ENCODE data around the gene GTF3C4.
A peak's percentile ranks its signal among the peaks of the same experiment; 100 is the strongest.
"Not testable (repeated sequence)": the region's sequence is repeated elsewhere in the genome, so short reads cannot be mapped to it uniquely, and the experiment has no call there.

Gene GTF3C4

DNA sequence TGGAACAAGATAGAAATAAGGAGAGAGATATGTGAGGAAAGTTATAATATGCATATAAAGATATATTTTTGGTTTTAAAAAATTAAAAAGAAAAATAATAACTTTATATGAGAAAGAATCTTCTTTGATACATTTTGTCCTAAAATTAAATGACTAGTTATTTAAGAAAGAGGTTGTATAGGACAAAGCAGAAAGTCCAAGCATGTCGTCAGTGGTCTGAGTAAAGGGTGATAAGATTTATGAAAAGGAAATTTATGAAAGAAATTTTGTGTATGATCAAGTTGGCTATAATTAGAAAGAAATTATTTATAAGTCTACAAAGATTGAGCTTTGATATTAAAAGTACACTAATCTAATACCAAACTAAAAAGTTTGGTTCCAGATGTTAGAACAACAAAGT lies 32.0 kb downstream of the GTF3C4 start:
- DNase-seq: peak; percentile 2

DNA sequence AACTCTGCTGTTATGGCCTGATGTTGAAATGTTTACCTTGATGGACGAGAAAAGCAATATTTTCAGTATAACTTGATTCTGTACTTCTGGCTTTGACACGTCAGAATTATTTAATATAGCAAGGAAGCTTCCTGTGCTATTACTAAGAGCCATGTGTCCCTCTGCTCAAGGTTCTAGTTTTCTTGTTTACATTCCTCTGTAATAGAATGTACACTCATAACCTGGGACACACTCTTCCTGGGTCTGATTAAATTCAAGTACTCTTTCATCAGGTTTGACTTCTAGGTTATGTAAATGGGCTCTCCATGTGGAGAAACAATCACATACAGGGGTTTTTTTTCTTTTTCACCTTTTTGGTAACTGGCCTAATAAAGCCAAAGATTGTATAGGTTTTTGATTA lies 33.1 kb downstream of the GTF3C4 start:
- DNase-seq: no peak

DNA sequence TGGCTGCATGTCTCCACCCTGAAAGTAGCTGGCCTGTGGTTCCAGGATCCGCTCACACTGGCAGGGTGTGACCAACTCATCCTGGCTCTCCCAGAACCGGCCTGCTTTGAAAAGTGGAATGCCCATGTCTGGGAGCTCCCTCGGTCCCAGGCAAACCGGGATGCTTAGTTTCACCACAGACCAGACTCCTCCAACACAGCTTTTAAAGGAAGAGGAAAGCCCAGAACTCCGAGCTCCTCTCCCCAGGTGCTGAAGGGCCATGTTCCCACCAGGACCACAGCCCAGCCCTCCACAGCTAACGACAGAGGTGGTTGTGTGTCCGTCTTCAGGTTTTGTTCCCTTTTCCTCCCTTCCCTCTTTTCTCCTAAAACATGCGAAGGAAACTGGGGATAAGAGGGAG lies 38.0 kb downstream of the GTF3C4 start:
- no peak for DNase-seq

DNA sequence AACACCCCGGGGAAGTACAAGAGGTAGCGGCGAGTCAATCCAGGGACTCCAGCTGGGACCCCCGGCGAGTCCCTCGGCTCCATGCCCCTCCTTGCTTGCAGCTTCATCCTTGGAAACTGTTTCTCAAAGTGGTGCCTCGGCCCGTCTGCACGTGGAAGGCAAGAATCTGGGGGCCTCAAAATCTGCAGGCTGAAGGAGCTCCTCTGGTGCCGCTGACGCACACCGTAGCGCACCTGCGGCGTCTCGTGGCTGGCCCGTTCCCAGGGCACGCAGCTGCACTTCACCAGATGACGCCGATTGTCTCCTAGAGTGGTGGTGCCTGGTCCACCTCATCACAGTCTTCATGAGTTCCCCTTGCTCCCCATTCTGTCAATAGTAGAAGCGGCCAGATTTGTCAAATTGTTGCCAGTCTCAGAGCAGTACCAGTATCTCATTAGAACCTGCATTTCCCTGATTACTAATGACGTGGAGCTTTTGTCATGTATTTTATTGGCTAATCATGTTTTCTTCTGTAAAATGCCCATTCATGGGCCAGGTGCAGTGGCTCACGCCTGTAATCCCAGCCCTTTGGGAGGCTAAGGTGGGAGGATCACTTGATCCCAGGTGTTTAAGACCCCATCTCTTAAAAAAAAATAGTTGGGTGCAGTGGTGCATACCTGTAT lies 38.6 kb downstream of the GTF3C4 start:
- DNase-seq: no peak

DNA sequence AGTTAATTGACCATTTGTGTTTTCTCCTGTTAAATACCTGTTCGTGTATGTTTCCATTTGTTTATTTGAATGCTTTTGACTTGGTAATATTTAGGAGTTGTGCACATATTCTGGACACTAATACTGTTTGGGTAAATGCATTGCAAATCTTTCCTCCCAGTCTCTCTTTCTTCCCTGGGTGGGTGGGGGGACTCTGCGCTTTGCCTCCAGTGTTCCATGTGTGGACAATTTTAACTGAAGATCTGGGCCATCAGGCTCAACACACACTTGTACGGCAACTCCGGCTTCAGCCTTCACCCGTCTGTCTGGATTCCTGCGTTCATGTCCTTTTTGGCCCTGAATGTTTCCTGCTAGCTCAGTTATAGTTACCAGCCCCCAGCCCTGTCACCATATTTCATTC lies 40.1 kb downstream of the GTF3C4 start:
- DNase-seq: no peak

DNA sequence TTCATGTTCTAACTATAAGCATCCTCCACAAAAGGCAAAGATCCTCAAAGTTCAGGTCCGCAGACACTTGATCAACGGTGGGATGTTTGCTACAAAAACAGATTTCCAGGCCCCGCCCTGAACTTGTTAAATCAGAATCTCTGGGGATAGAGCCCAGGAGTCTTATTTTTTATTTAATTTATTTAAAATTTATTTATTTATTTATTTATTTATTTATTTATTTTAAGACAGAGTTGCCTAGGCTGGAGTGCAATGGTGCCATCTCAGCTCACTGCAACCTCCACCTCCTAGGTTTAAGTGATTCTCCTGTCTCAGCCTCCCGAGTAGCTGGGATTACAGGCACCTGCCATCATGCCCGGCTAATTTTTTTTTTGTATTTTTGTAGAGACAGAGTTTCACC lies 40.9 kb downstream of the GTF3C4 start:
- not testable (repeated sequence) for DNase-seq

DNA sequence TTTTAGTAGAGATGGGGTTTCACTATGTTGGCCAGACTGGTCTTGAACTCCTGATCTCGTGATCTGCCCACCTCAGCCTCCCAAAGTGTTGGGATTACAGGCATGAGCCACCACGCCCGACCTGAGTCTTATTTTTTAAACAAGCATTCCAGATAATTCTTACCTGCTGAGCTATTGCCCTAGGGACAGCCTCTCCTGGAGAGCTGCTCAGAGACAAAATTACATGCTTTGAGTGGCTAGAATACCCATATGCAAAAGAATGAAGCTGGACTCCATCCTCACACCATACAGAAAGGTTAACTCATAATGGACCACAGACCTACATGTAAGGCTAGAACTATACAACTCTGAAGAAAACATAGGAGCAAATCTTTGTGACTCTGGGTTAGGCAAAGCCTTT lies 41.6 kb downstream of the GTF3C4 start:
- no peak for DNase-seq

DNA sequence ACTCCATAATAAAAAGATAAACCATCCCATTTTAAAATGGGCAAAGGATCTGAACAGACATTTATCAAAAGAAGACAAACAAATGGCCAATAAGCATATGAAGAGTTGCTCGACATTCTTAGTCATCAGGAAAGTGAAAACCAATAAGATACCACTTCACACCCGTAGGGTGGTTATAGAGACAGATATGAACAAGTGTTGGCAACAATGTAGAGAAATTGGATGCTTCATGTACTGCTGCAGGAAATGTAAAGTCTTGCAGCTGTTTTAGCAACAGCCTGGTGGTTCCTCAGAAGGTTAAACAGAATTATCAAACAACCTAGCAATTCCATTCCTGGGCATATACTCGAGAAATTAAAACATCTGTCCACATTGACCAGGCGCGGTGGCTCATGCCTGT lies 42.5 kb downstream of the GTF3C4 start:
- DNase-seq: no peak

DNA sequence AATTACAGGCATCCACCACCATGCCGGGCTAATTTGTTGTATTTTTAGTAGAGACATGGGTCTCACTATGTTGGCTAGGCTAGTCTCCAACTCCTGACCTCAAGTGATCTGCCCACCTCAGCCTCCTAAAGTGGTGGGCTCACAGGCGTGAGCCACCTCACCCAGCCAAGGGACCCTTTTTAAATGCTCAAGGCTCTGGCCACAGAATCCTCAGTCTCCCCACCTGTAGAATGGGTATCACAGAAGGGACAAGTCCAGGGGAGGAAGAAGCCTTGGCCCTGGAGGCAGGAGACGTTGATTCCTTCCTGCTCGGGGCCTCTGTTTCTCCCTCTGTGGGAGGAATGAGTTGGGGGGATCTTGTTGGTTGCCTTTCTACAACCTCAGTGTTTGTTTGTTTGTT lies 45.7 kb downstream of the GTF3C4 start:
- DNase-seq: no peak

DNA sequence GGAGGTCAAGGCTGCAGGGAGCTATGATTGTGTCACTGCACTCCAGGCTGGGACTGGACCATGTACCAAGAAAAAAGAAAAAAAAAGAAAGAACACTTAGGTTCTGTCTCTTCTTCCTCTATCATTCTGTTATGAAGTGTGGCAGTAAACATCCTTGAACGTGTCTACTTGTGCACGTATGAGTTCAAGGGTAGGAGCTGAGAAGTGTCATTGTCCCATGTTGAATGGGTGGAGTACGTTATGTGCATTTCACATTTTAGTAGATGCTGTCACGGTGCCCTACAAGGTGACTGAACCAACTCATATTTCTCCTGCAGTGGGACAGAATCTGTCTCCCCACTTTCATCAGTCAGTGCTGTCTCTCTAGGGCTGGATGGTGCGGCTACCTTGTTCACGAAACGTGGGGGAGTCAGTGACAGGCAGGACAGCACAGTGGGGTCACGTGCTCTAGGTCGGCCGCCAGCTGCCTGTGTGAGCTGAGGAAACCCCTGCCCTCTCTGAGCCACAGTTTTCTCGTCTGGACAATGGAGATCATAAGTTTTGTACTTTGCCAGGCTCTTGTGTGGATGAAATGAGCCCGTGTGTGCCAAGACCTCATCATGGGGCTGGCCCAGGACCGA lies 47.2 kb downstream of the GTF3C4 start:
- no peak for DNase-seq

DNA sequence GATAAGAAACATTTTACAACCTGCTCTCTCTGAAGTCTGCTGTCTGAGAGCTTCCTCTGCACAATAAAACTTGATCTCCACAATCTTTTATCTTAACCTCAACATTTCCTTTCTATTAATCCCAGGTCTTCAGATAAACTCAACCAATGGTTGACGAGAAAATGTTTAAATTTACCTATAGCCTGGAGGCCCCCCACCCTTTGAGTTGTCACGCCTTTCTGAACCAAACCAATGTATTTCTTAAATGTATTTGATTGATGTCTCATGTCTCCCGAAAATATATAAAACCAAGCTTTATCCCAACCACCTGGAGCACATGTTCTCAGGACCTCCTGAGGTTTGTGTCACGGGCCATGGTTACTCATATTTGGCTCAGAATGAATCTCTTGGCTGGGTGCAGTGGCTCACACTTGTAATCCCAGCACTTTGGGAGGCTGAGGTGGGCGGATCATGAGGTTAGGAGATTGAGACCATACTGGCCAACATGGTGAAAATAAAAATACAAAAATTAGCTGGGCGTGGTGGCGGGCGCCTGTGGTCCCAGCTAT lies 48.2 kb downstream of the GTF3C4 start:
- DNase-seq: not testable (repeated sequence)

DNA sequence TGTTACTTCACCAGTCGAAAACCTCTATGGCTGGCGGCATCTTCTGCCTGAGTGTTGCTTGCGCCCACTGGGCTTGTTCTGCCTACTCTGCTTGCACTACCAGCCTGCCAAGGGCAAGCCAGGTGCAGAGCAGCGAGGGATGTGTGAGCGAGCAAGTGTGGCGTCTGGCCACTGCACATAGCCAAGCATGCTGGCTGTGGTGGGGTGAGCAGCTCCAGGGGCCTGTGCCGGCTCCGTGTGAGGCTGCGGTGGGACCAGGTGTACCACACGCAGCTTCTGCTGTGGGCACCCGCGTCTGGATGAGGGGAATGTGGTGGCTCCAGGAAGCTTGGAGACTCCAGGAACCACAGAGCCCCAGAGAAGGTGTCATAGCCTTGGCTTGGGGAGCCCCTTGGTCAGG lies 51.4 kb downstream of the GTF3C4 start:
- no peak for DNase-seq

DNA sequence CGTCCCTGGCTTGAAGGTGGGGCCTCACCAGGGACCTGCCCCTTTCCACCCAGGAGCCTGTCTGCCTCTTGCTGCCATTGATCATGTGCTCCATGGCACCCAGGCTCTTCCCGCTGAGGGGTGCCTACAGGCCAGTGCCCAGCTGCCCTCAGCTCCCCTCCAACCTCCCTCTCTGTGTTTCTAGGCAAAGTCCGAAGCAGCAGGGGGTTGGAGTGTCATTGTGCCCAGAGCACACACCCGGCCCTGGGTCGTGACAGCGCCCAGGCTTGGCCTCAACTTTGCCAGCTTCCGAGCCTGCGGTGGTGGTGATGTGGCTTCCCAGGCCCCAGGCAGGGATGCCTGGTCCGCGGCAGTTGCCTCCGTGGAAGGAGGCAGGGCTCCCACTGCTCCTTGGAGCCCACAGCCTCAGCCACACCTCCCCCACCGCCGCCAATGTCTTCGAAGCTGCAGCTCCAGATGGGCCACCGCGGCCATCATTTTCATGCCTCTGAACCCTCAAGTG lies 52.4 kb downstream of the GTF3C4 start:
- no peak for DNase-seq

DNA sequence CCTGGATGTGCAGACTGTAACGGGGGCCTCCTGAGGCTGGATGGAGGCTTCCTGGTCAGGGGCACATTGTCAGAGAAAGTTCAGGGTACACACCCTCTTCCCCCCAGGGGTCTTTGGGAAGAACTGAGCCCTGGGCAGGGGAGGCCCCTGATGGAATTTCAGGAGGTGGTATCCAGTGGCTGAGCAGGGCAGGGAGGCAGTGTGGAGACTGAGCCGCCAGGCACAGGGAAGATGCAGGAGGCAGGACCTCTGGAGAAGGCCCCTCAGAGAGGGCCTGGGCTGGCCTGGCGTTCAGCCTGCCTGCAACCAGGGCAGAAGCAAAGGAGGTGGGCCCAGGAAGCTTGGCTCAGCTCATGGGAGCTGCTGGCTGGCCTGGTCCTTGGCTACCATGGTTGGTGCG lies 53.5 kb downstream of the GTF3C4 start:
- DNase-seq: no peak

DNA sequence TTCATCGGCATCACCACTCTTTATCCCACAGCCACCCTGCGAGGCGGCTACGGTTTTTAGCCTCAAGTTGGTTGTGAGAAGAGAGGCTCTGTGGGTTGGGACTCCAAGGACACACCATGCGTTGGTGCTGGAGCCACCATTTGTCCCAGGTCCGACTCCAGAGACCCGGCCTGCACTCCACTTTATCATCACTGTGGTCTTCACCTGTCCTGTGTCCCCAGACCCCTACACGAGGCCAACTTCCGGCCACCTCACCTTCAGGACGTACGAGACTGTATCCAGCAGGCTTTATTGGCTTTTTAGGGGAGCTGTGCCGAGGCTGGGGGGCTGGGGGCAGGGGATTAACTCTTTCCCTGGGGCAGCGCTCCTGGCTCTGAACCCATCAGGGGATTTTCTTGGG lies 55.0 kb downstream of the GTF3C4 start:
- DNase-seq: no peak

DNA sequence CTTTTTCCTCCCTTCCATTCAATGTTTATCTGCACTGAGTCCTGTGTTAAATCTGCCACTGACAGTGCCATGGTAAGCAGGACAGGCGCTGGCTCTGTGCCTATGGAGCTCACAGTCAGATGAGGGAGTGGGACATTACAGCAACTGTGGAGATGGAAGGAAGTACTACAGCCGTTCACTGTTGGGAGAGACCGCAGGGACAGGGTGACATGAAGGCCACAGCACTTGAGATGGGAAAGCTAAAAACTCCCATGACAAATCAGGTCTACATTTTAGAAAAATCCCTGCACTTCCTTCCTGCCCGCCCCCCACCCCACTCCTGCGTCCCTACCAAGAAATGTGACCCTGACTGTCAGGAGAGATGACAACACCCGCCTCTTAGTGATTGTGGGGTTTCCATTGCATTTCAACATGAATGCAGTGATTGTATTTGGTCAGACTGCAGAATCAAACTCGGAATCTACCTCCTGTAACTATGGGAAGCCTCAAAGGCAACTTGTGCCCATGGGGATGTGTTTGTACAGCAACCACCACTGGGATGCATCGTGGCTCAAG lies 56.4 kb downstream of the GTF3C4 start:
- no peak for DNase-seq

DNA sequence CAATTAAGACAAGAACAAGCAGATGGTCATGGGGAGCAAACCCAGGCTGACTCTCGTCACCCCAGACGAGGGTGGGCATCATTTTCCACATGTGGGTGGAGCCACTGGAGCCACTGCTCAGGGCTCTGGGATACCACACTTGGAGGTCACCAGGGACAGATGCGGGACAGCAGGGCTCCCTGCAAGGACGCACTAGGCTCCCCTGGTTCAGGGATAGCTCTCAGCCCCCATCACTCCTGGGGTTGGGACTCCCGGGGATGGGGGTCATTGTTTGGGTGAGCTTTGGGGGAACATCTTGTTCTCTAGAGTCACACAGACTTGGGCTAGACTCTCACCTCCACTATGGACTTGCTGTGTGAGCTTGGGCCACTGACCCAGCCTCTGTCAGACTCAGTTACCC lies 57.8 kb downstream of the GTF3C4 start:
- no peak for DNase-seq

DNA sequence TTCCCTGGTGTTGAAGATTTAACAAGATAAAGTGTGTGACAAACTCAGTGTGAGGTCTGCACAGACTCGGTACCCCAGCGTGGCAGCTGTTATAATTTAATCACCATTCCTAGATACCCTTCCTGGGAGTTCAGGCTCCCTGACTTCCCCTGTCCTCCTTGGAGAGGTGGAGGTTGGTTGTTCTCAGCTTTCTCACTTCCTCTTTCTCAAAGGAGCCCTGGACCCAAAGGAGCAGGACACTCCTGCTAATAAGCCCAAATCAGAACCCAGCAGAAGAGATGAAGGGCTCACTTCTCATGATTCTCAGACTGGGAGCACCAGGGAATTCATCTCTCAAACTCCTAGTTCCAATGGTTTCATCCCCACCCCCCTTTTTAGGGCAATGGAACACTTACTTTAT lies 58.2 kb downstream of the GTF3C4 start:
- no peak for DNase-seq

DNA sequence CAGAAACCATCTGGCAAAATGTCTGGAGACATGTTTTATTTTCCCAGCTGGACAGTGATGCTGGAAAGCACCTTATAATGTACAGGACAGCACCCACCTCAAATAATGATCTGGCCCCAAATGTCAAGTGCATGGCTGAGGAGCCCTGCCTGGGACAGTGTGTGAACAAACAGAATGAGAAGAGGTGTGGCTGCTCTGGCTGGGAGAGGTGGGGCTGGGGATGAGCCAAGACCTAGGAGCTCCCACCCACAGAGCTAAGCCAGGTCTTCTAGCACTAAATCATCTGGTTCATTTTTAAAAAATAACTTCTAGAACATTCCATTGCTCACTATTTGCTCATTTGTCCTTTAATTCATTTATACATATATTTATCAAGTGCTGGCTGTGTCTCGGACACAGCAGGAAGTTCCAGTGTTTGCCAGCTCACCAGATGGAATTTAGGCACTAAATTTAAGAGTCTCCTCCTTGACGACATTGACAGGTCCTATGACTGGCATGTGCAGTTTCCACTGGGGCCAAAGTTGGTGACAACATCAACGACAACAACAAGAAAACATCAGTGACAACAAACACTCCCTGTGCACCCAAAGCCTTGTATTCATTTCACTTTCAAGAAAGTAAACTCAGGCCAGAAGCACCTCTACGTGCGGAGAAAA lies 59.1 kb downstream of the GTF3C4 start:
- DNase-seq: no peak

DNA sequence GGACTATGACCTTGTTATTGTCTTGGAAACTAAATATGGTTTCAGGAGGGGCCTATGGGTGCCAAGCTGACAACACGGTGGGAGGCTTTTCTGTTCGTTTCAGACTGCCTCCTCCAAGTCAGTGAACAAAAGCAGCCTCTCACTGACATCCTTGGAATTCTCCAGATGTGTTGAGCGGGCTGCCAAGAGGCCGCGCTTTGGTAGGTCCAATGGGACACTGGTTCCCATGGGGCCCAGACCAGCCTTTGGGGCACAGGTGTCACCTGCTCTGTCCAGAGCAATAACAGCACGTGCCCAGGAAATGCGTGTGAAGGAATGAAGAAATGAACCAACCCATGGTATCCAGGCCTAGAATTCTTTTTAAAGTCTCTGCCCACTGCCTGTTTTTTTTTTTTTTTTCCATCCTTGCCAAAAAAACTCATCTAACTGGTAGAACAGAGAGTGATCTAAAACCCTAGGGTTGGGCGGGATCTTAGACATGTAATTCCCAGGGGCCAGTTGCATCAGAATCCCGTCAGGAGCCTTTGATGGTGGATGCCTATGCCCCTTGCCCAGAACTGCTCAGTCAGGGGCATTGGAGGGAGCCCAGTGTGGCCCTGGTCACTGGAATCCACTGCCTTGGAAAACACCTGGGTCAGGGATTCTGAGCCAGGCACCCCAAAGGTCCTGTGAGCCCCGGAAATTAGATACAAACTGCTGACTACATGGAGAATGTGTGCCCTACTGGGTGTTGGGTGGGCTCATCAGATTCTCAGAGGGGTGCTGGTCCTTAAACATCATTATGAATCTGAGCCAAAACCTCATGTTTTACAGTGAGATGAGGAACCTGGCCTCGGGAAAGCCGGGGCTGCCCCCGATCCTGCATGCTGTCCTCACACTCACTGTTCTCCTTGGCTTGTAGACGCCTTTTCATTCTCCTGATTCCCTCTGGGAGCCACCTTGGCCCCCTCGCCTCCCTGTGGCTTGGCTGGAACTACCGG lies 60.1 kb downstream of the GTF3C4 start:
- no peak for DNase-seq

DNA sequence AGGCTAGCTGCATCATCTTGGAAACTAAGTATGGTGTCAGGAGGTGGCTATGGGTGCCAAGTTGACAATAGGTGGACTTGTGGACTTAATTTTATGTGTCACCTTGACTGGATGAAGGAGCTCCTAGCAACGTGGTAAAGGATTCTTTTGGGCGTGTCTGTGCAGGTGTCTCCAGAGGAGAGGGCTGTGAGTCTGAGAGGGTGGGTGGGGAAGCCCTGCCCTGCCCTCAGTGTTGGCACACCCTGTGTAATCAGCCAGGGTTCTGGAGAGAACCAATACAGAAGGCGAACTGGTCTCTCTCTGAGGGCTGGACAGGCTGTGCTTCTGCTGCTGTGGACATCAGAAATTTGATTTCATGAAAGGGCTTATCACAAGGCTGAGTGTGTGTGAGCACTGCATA lies 61.0 kb downstream of the GTF3C4 start:
- DNase-seq: no peak

Data from NCI-H82 (cell line).